ENCODE measurements around the gene ODC1. TPM values are rescaled to one million over a fixed set of nuclear protein-coding genes. Genes with fewer than 3 reads are reported as not detected.

Gene ODC1
- total and polyA plus RNA-seq, 2 donors (not counting 3 experiments of a cell fraction or from before 2014, with no cell fraction given): 109 to 132 TPM

DNA sequence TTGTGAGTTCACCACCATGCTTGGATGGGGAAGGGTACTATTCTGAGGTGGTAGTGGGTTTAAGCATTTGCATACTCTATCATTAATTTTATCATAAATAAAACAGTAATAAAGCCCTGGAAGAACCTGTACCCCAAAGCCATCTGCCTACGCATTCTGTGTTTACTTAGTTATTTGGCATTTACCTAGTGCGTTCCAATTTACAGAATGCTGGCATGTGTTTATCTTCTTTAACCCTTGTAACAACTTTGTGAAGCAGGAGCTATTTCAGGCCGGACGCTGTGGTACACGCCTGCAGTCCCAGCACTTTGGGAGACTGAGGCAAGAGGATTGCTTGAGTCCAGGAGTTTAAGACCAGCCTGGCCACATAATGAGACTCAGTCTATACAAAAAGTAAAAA is 17.8 kb upstream of the ODC1 start:
- no peak for FAIRE-seq
- H3K27me3 ChIP-seq (ENCODE audit: control insufficient read depth in 2 of 2, insufficient read depth in 2 of 2, low read length in 2 of 2): peaks cover 0 to 6% of the 10 kb centered on the region in 2 experiments
- dilution Hi-C loops (cut with MboI; ENCODE audit: extremely low pct_ligation_motif_present, low sequenced_read_pairs) (no loop called here), intact Hi-C loops (cut with micrococcal nuclease) (no loop called here)
- no peak overlapping the region for H3K27ac ChIP-seq (ENCODE audit: insufficient read depth, low read depth, low read length)
- H3K9me1 ChIP-seq (replicated peaks; ENCODE audit: control insufficient read depth, extremely low read depth, insufficient read depth, low read length): no peaks in the 10 kb centered on the region
- no peaks in the 10 kb centered on the region for H4K20me1 ChIP-seq (replicated peaks; ENCODE audit: control insufficient read depth, extremely low read depth, insufficient read depth, low read length)
- ChIA-PET POLR2A (no interaction called here), CTCF (no interaction called here)
- no peak overlapping the region for H3K9ac ChIP-seq (replicated peaks; ENCODE audit: extremely low read depth, insufficient read depth, low read length)
- BruUV-seq (replicated peaks): no TSS peak
- H3K79me2 ChIP-seq (ENCODE audit: control insufficient read depth, insufficient read depth, low read length): no peaks in the 10 kb centered on the region
- H3K4me2 ChIP-seq (ENCODE audit: insufficient read depth, low read length): no peak overlapping the region
- H3K9me3 ChIP-seq (replicated peaks; ENCODE audit: control insufficient read depth, insufficient read depth, low read length): no peaks in the 10 kb centered on the region
- H3K4me1 ChIP-seq (ENCODE audit: control insufficient read depth, extremely low read depth, insufficient read depth, low read length): no peaks in the 10 kb centered on the region
- H3K4me3 ChIP-seq (replicated peaks in 1 of 3; ENCODE audit: insufficient read depth in 1 of 3, low read depth in 1 of 3, low read length in 3 of 3): no peak overlapping the region
- H3K36me3 ChIP-seq (ENCODE audit: control insufficient read depth in 2 of 2, extremely low read depth in 1 of 2, insufficient read depth in 2 of 2, low read length in 2 of 2): no peaks in the 10 kb centered on the region
- TF ChIP-seq, protein P1, sequence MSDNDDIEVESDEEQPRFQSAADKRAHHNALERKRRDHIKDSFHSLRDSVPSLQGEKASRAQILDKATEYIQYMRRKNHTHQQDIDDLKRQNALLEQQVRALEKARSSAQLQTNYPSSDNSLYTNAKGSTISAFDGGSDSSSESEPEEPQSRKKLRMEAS (IDR thresholded peaks at IDR 0.05; ENCODE audit: insufficient read depth, insufficient read length): no peak
- no peak for TF ChIP-seq EZH2 (IDR thresholded peaks at IDR 0.05; ENCODE audit: borderline replicate concordance, low read depth, low read length, severe bottlenecking)
- TF ChIP-seq, protein P2, sequence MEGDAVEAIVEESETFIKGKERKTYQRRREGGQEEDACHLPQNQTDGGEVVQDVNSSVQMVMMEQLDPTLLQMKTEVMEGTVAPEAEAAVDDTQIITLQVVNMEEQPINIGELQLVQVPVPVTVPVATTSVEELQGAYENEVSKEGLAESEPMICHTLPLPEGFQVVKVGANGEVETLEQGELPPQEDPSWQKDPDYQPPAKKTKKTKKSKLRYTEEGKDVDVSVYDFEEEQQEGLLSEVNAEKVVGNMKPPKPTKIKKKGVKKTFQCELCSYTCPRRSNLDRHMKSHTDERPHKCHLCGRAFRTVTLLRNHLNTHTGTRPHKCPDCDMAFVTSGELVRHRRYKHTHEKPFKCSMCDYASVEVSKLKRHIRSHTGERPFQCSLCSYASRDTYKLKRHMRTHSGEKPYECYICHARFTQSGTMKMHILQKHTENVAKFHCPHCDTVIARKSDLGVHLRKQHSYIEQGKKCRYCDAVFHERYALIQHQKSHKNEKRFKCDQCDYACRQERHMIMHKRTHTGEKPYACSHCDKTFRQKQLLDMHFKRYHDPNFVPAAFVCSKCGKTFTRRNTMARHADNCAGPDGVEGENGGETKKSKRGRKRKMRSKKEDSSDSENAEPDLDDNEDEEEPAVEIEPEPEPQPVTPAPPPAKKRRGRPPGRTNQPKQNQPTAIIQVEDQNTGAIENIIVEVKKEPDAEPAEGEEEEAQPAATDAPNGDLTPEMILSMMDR (IDR thresholded peaks at IDR 0.05; ENCODE audit: extremely low read depth in 1 of 2, insufficient read depth in 1 of 2, low read depth in 1 of 2, low read length in 2 of 2): no peak
- DNase-seq (ENCODE audit: low read depth, low spot score): no peak
- H2AFZ ChIP-seq (ENCODE audit: low read depth, low read length): no peak overlapping the region
